SK-N-SH (cell line): ENCODE data around the gene FLRT3. TPM values are rescaled to one million over a fixed set of nuclear protein-coding genes. Genes with fewer than 3 reads are reported as not detected.

ENCODE experiments used
- CTCF ChIA-PET: fragments of 300-600, 350-600 bp; formaldehyde crosslinking; extraction: SDS; loops from one replicate; lab custom pipeline; 2021; lab: Yijun Ruan, JAX
- POLR2A ChIA-PET: fragments of 350-600 bp; sonication (Branson Sonifier 250); formaldehyde crosslinking; extraction: SDS; loops from one replicate; lab custom pipeline; 2020; ENCODE audit warnings: antibody characterized with exemption, inconsistent platforms; lab: Yijun Ruan, JAX
- DNase-seq: peaks from one replicate; pipeline ENCODE4 v3.0.0; 2012
- H2AFZ ChIP-seq: fragments of 200-600 bp; sonication (generic); 2 replicates; pipeline ENCODE4 v1.8.1; 2016; ENCODE audit warnings: antibody characterized with exemption, mild to moderate bottlenecking, low read depth
- H3F3A ChIP-seq: fragments of 200-600 bp; sonication (generic); replicated peaks from 2 replicates; pipeline ENCODE3; 2016; ENCODE audit warnings: antibody characterized with exemption, mild to moderate bottlenecking; ENCODE audit not compliant: insufficient read depth
- H3K27ac ChIP-seq, 2 experiments: fragments of 200-500 bp in 1 of 2; fragments of 200-600 bp in 1 of 2; sonication (Bioruptor generic) in 1 of 2; sonication (generic), shearing (Covaris generic) in 1 of 2; 2 replicates each; pipeline versions ENCODE4 v1.5.1 to v1.6.1; 2014 to 2016; ENCODE audit warnings: low read depth in 2 of 2, inconsistent platforms in 1 of 2, low read length in 1 of 2, mild to moderate bottlenecking in 1 of 2, mixed read lengths in 1 of 2
- H3K27me3 ChIP-seq: fragments of 200-600 bp; sonication (generic), shearing (Covaris generic); 2 replicates; pipeline ENCODE4 v1.6.1; 2016; ENCODE audit warnings: mixed run types; ENCODE audit not compliant: insufficient read depth
- H3K36me3 ChIP-seq, 2 experiments: fragments of 200-500 bp in 1 of 2; fragments of 200-600 bp in 1 of 2; sonication (Bioruptor generic) in 1 of 2; sonication (generic) in 1 of 2; replicated peaks in 1 of 2; 2 replicates each; pipeline versions ENCODE3 to v1.5.1; 2014 to 2016; ENCODE audit warnings: low read length in 1 of 2, mild to moderate bottlenecking in 1 of 2; ENCODE audit not compliant: insufficient read depth in 2 of 2, control insufficient read depth in 1 of 2
- H3K4me1 ChIP-seq, 2 experiments: fragments of 200-500 bp in 1 of 2; fragments of 200-600 bp in 1 of 2; sonication (Bioruptor generic) in 1 of 2; sonication (generic), shearing (Covaris generic) in 1 of 2; 2 replicates each; pipeline versions ENCODE4 v1.5.1 to v1.6.1; 2014 to 2016; ENCODE audit warnings: low read depth in 1 of 2, low read length in 1 of 2, mixed run types in 1 of 2; ENCODE audit not compliant: insufficient read depth in 2 of 2, control insufficient read depth in 1 of 2
- H3K4me2 ChIP-seq: fragments of 200-600 bp; sonication (generic), shearing (Covaris generic); 2 replicates; pipeline ENCODE4 v1.6.1; 2017; ENCODE audit warnings: mixed run types
- H3K4me3 ChIP-seq, 2 experiments: fragments of 200-500 bp in 1 of 2; fragments of 200-600 bp in 1 of 2; sonication (Bioruptor generic) in 1 of 2; sonication (generic), shearing (Covaris generic) in 1 of 2; 2 replicates each; pipeline versions ENCODE4 v1.5.1 to v1.8.1; 2014 to 2016; ENCODE audit warnings: low read depth in 2 of 2, inconsistent platforms in 1 of 2, low read length in 1 of 2, mild to moderate bottlenecking in 1 of 2, mixed read lengths in 1 of 2, moderate library complexity in 1 of 2
- H3K79me2 ChIP-seq: fragments of 200-600 bp; sonication (generic); 2 replicates; pipeline ENCODE4 v1.8.1; 2017; ENCODE audit warnings: mild to moderate bottlenecking; ENCODE audit not compliant: insufficient read depth
- H3K9ac ChIP-seq: fragments of 200-600 bp; sonication (generic); 2 replicates; pipeline ENCODE4 v1.6.1; 2017; ENCODE audit warnings: mixed run types
- H3K9me2 ChIP-seq: fragments of 200-600 bp; sonication (generic); 2 replicates; pipeline ENCODE4 v1.6.1; 2017; ENCODE audit warnings: mixed run types
- H3K9me3 ChIP-seq: fragments of 200-600 bp; sonication (generic); 2 replicates; pipeline ENCODE4 v1.6.1; 2017; ENCODE audit warnings: mixed run types, mild to moderate bottlenecking, moderate library complexity
- H4K20me1 ChIP-seq: fragments of 200-600 bp; sonication (generic); 2 replicates; pipeline ENCODE4 v1.6.1; 2017; ENCODE audit warnings: mild to moderate bottlenecking, mixed run types; ENCODE audit not compliant: insufficient read depth
- CHD2 ChIP-seq: fragments of 150-350 bp; IDR thresholded peaks from 2 replicates; pipeline ENCODE4 v1.6.1; 2018; ENCODE audit warnings: low read length; ENCODE audit not compliant: partially characterized antibody
- EZH2phosphoT487 ChIP-seq: fragments of 200-600 bp; sonication (generic); IDR thresholded peaks from 2 replicates; pipeline ENCODE4 v1.6.1; 2017; ENCODE audit warnings: low read depth, mixed run types, mild to moderate bottlenecking, antibody characterized with exemption, moderate library complexity, borderline replicate concordance
- FOSL2 ChIP-seq: IDR thresholded peaks from 2 replicates; pipeline ENCODE4 v1.4.0; 2012; ENCODE audit warnings: low read depth, mild to moderate bottlenecking, moderate library complexity, borderline replicate concordance
- FOXJ3 ChIP-seq: sonication (generic); formaldehyde crosslinking; IDR thresholded peaks from 2 replicates; pipeline ENCODE4 v1.5.1; 2020; ENCODE audit warnings: mild to moderate bottlenecking, missing genetic modification reagents
- FOXM1 ChIP-seq: IDR thresholded peaks from 2 replicates; pipeline ENCODE4 v1.4.0; 2012; ENCODE audit warnings: low read depth, mild to moderate bottlenecking
- GABPA ChIP-seq: IDR thresholded peaks from 2 replicates; pipeline ENCODE4 v1.4.0; 2012; ENCODE audit warnings: low read depth, mild to moderate bottlenecking
- GATA2 ChIP-seq: sonication (generic); formaldehyde crosslinking; IDR thresholded peaks from 2 replicates; pipeline ENCODE4 v1.5.0; 2020; ENCODE audit warnings: mild to moderate bottlenecking, missing genetic modification reagents
- POLR2AphosphoS5 ChIP-seq: IDR thresholded peaks from 2 replicates; pipeline ENCODE4 v1.6.1; 2012; ENCODE audit warnings: low read depth, low read length
- RCOR1 ChIP-seq: fragments of 150-350 bp; IDR thresholded peaks from 2 replicates; pipeline ENCODE4 v1.6.1; 2017; ENCODE audit warnings: antibody characterized with exemption, low read length
- RFX5 ChIP-seq: IDR thresholded peaks from 2 replicates; pipeline ENCODE4 v1.6.1; 2012; ENCODE audit warnings: mild to moderate bottlenecking, improper control_type of control experiment, low read length
- SIN3A ChIP-seq: IDR thresholded peaks from 2 replicates; pipeline ENCODE4 v1.6.1; 2012; ENCODE audit warnings: low read depth, mild to moderate bottlenecking, low read length, moderate library complexity, borderline replicate concordance
- SMC3 ChIP-seq: IDR thresholded peaks from 2 replicates; pipeline ENCODE4 v1.6.1; 2012; ENCODE audit warnings: low read depth, low read length, improper control_type of control experiment
- TCF12 ChIP-seq: IDR thresholded peaks from 2 replicates; pipeline ENCODE4 v1.4.0; 2012
- TEAD4 ChIP-seq: IDR thresholded peaks from 2 replicates; pipeline ENCODE4 v1.4.0; 2012; ENCODE audit warnings: mild to moderate bottlenecking, borderline replicate concordance; ENCODE audit not compliant: insufficient read depth
- WGBS: methylation state at CpG from one replicate; pipeline ENCODE4 v1.1.6; 2017; ENCODE audit warnings: low lambda C conversion rate; 5-methylcytosine and 5-hydroxymethylcytosine counted together
- polyA plus RNA-seq, 3 experiments: library from polyadenylated mRNA; depleted of rRNA; stranded (reverse); fragments of >200 nt; gene quantifications; 2 replicates each; pipeline ENCODE4 v1.2.3, GENCODE V29; 2012
- TF ChIP-seq, protein P1 (sequence below): IDR thresholded peaks from 2 replicates; pipeline ENCODE4; 2012
- TF ChIP-seq, protein P2 (sequence below): IDR thresholded peaks from 2 replicates; pipeline ENCODE4 v1.4.0; 2012; ENCODE audit warnings: low read depth, borderline replicate concordance
- TF ChIP-seq, protein P3 (sequence below): fragments of 150-350 bp; IDR thresholded peaks from 2 replicates; pipeline ENCODE4 v1.6.1; 2017; ENCODE audit warnings: antibody characterized with exemption, low read length, low read depth, borderline replicate concordance
- TF ChIP-seq, protein P4 (sequence below): fragments of 150-350 bp; IDR thresholded peaks from 2 replicates; pipeline ENCODE4 v1.6.1; 2016; ENCODE audit warnings: mild to moderate bottlenecking, low read depth, low read length
- TF ChIP-seq, protein P5 (sequence below): IDR thresholded peaks from 2 replicates; pipeline ENCODE4 v1.4.0; 2012; ENCODE audit warnings: low read depth, borderline replicate concordance

Gene FLRT3
- polyA plus RNA-seq, 1 of the 3 experiments (the other 2 are of a cell fraction): 1.8 TPM

DNA sequence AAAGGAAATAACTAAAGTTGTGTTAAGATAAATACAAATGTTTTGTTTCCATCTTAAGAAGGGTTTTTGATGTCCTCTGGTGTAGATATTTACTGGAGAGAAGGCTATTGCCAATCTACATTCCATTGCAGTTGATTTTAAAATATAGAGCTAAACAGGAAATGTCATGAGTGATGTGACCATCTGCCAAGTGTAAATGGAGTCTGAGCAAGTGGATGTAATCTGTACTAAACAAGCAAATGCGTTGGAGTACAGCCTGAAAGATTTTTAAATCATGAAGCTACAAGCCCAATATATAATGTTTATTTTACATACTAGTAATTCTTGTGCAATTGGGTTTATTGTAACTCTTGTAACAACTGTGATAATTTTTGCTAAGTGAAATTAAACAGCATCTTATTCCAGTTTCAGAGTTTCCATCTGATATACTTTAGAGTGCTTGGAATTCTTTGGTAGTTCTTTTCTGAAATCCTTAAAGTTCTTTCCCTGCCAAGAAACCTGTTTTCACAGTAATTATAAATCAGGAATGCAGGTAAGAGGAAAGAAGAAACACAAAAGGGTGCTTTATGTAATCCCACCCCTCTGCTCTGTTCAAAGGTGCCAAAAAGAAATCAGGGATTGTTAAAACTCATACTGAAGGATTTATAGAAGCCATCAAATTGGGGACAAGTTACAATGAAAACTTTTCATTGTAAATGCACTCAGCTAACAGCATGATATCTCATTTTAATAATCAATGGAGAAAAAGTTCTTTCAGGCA lies 47.2 kb upstream of the FLRT3 start:
- no peaks in the 10 kb centered on the region for H3K36me3 ChIP-seq
- H3K27ac ChIP-seq: peak overlapping the region in 1 of 2 experiments; percentile 34; a peak in 1 of 4 replicates
- H3K9me2 ChIP-seq: no peaks in the 10 kb centered on the region
- H3K27me3 ChIP-seq: no peaks in the 10 kb centered on the region
- H3K4me1 ChIP-seq: no peaks in the 10 kb centered on the region
- H3F3A ChIP-seq: no peaks in the 10 kb centered on the region
- TF ChIP-seq, protein P1, sequence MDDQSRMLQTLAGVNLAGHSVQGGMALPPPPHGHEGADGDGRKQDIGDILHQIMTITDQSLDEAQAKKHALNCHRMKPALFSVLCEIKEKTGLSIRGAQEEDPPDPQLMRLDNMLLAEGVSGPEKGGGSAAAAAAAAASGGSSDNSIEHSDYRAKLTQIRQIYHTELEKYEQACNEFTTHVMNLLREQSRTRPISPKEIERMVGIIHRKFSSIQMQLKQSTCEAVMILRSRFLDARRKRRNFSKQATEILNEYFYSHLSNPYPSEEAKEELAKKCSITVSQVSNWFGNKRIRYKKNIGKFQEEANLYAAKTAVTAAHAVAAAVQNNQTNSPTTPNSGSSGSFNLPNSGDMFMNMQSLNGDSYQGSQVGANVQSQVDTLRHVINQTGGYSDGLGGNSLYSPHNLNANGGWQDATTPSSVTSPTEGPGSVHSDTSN: no peak
- TF ChIP-seq CHD2 (no peak), EZH2phosphoT487 (no peak), POLR2AphosphoS5 (no peak), RCOR1 (no peak), FOXJ3 (CRISPR knock-in tag) (no peak), GATA2 (CRISPR knock-in tag) (no peak), SIN3A (no peak), RFX5 (no peak), FOSL2 (no peak), TEAD4 (no peak), TCF12 (no peak), GABPA (no peak), FOXM1 (no peak), SMC3 (no peak)
- TF ChIP-seq, protein P2, sequence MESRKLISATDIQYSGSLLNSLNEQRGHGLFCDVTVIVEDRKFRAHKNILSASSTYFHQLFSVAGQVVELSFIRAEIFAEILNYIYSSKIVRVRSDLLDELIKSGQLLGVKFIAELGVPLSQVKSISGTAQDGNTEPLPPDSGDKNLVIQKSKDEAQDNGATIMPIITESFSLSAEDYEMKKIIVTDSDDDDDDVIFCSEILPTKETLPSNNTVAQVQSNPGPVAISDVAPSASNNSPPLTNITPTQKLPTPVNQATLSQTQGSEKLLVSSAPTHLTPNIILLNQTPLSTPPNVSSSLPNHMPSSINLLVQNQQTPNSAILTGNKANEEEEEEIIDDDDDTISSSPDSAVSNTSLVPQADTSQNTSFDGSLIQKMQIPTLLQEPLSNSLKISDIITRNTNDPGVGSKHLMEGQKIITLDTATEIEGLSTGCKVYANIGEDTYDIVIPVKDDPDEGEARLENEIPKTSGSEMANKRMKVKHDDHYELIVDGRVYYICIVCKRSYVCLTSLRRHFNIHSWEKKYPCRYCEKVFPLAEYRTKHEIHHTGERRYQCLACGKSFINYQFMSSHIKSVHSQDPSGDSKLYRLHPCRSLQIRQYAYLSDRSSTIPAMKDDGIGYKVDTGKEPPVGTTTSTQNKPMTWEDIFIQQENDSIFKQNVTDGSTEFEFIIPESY: no peak
- TF ChIP-seq, protein P3, sequence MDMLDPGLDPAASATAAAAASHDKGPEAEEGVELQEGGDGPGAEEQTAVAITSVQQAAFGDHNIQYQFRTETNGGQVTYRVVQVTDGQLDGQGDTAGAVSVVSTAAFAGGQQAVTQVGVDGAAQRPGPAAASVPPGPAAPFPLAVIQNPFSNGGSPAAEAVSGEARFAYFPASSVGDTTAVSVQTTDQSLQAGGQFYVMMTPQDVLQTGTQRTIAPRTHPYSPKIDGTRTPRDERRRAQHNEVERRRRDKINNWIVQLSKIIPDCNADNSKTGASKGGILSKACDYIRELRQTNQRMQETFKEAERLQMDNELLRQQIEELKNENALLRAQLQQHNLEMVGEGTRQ: no peak
- TF ChIP-seq, protein P4, sequence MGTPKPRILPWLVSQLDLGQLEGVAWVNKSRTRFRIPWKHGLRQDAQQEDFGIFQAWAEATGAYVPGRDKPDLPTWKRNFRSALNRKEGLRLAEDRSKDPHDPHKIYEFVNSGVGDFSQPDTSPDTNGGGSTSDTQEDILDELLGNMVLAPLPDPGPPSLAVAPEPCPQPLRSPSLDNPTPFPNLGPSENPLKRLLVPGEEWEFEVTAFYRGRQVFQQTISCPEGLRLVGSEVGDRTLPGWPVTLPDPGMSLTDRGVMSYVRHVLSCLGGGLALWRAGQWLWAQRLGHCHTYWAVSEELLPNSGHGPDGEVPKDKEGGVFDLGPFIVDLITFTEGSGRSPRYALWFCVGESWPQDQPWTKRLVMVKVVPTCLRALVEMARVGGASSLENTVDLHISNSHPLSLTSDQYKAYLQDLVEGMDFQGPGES: no peak
- TF ChIP-seq, protein P5, sequence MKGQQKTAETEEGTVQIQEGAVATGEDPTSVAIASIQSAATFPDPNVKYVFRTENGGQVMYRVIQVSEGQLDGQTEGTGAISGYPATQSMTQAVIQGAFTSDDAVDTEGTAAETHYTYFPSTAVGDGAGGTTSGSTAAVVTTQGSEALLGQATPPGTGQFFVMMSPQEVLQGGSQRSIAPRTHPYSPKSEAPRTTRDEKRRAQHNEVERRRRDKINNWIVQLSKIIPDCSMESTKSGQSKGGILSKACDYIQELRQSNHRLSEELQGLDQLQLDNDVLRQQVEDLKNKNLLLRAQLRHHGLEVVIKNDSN: no peak
- TF ChIP-seq, all 33 proteins: peak for 0
- no peak for DNase-seq
- no peaks in the 10 kb centered on the region for H4K20me1 ChIP-seq
- no peak overlapping the region for H3K4me2 ChIP-seq
- H3K9me3 ChIP-seq: no peaks in the 10 kb centered on the region
- no peaks in the 10 kb centered on the region for H3K79me2 ChIP-seq
- ChIA-PET CTCF (interaction anchor here (0.6 to 1.2 kb wide), 2 partner anchors 15 to 325 kb away, joined by 3 read pairs; no protein-coding TSS in a partner anchor), POLR2A (no interaction called here)
- WGBS: 19% methylated on average over 1 of the region's 1 CpG
- H2AFZ ChIP-seq: no peak overlapping the region
- H3K4me3 ChIP-seq: no peak overlapping the region
- no peak overlapping the region for H3K9ac ChIP-seq
